HG03442 (cell line): ENCODE measurements around the gene RGS3.

ENCODE experiments used
- ATAC-seq: cut with Tn5 transposase; IDR thresholded peaks from one replicate; pipeline ENCODE4 v1.9.1; 2021; ENCODE audit warnings: mild to moderate bottlenecking, moderate library complexity; ENCODE audit not compliant: unreplicated experiment

The RGS3 gene

GRCh38 chr9:113582698-113583200 is 119.2 kb downstream of the RGS3 start:
- ATAC-seq, result no peak

- ATAC-seq, result no peak
Observed at GRCh38 chr9:113583511-113584427, 120.2 kb downstream of the RGS3 start.

GRCh38 chr9:113584428-113585084 is 121.0 kb downstream of the RGS3 start:
- ATAC-seq, result no peak

GRCh38 chr9:113585085-113585442 is 121.5 kb downstream of the RGS3 start:
- no peak for ATAC-seq

- no peak for ATAC-seq
Observed at GRCh38 chr9:113585555-113585954, 122.0 kb downstream of the RGS3 start.

GRCh38 chr9:113587471-113588031 is 124.0 kb downstream of the RGS3 start:
- no peak for ATAC-seq

GRCh38 chr9:113588242-113588810 is 124.8 kb downstream of the RGS3 start:
- ATAC-seq, result no peak

- ATAC-seq, result no peak
Observed at GRCh38 chr9:113588936-113589335, 125.4 kb downstream of the RGS3 start.

GRCh38 chr9:113589407-113589806 is 125.9 kb downstream of the RGS3 start:
- ATAC-seq, result no peak

GRCh38 chr9:113589890-113590289 is 126.4 kb downstream of the RGS3 start:
- no peak for ATAC-seq

GRCh38 chr9:113590389-113590788 is 126.9 kb downstream of the RGS3 start:
- no peak for ATAC-seq

- peak; percentile 48 for ATAC-seq
Observed at GRCh38 chr9:113590991-113591898, 127.7 kb downstream of the RGS3 start.

- no peak for ATAC-seq
Observed at GRCh38 chr9:113591899-113592625, 128.5 kb downstream of the RGS3 start.

- ATAC-seq, result no peak
Observed at GRCh38 chr9:113592876-113593575, 129.5 kb downstream of the RGS3 start.

- no peak for ATAC-seq
Observed at GRCh38 chr9:113593682-113594281, 130.3 kb downstream of the RGS3 start.

- no peak for ATAC-seq
Observed at GRCh38 chr9:113594484-113595299, 131.2 kb downstream of the RGS3 start.

- no peak for ATAC-seq
Observed at GRCh38 chr9:113596616-113597320, 133.2 kb downstream of the RGS3 start.
